GM12878 (cell line): ENCODE measurements around the gene IFIT5. TPM values are rescaled to one million over a fixed set of nuclear protein-coding genes. Genes with fewer than 3 reads are reported as not detected.

Experiments used
- ATAC-seq: fragments of 200-7000 bp; cut with Tn5 transposase; 3 replicates; pipeline ENCODE4 v1.9.1; 2020; ENCODE audit warnings: mild to moderate bottlenecking, moderate library complexity
- BruUV-seq: library from RNA; stranded (reverse); fragments of 400-500 nt; replicated peaks from 2 replicates; lab custom pipeline; 2021; lab: Mats Ljungman, UMichigan
- CTCF ChIA-PET: fragments of 300-600 bp; sonication (Branson Sonifier 250); formaldehyde crosslinking; extraction: SDS; loops from one replicate; lab custom pipeline; 2021; ENCODE audit warnings: inconsistent platforms; lab: Yijun Ruan, JAX
- POLR2A ChIA-PET: fragments of 350-600 bp; formaldehyde crosslinking; extraction: SDS; loops from one replicate; lab custom pipeline; 2021; ENCODE audit warnings: inconsistent platforms; lab: Charles Lee
- RAD21 ChIA-PET: fragments of 300-600 bp; sonication (Branson Sonifier 250); formaldehyde crosslinking; loops from one replicate; lab custom pipeline; 2023; ENCODE audit warnings: antibody characterized with exemption; ENCODE audit not compliant: unreplicated experiment; lab: Charles Lee
- SMC1A ChIA-PET: fragments of 300-600 bp; sonication (Branson Sonifier 250); formaldehyde crosslinking; loops from one replicate; lab custom pipeline; 2023; ENCODE audit not compliant: unreplicated experiment, uncharacterized antibody; lab: Charles Lee
- DNase-seq: peaks from one replicate; pipeline ENCODE4 v3.0.0-alpha.2; 2011; ENCODE audit warnings: low read depth, low spot score
- FAIRE-seq: peaks from 3 replicates; lab custom pipeline; 2011; peaks lifted over from hg19 to GRCh38; lab: Jason Lieb, UNC
- H2AFZ ChIP-seq: 2 replicates; pipeline ENCODE4 v1.6.0; 2011; ENCODE audit warnings: low read depth, low read length, control low read depth; ENCODE audit not compliant: control insufficient read depth
- H3K27ac ChIP-seq: 2 replicates; pipeline ENCODE4 v1.5.1; 2011; ENCODE audit warnings: control low read depth; ENCODE audit not compliant: control insufficient read depth, insufficient read depth
- H3K27me3 ChIP-seq, 2 experiments: replicated peaks in 1 of 2; 2 replicates each; pipeline versions ENCODE4 v1.6.0 to v1.6.1; 2011; ENCODE audit warnings: low read length in 1 of 2; ENCODE audit not compliant: control insufficient read depth in 2 of 2, insufficient read depth in 2 of 2
- H3K36me3 ChIP-seq, 2 experiments: 2 replicates each; pipeline ENCODE4 v1.5.1; 2011; ENCODE audit warnings: low read length in 1 of 2; ENCODE audit not compliant: control insufficient read depth in 2 of 2, insufficient read depth in 2 of 2
- H3K4me1 ChIP-seq: 2 replicates; pipeline ENCODE4 v1.6.1; 2011; ENCODE audit warnings: mild to moderate bottlenecking, low read length, moderate library complexity, mixed read lengths; ENCODE audit not compliant: control insufficient read depth, insufficient read depth
- H3K4me2 ChIP-seq: 2 replicates; pipeline ENCODE4 v1.6.0; 2011; ENCODE audit warnings: control low read depth; ENCODE audit not compliant: control insufficient read depth, insufficient read depth
- H3K4me3 ChIP-seq: fragments of 200-600 bp; sonication (generic); 2 replicates; pipeline ENCODE4 v1.5.1; 2016
- H3K79me2 ChIP-seq: 2 replicates; pipeline ENCODE4 v1.6.0; 2011; ENCODE audit warnings: low read length; ENCODE audit not compliant: control insufficient read depth, insufficient read depth
- H3K9ac ChIP-seq: 2 replicates; pipeline ENCODE4 v1.8.0; 2011; ENCODE audit warnings: low read length, control low read depth, mixed read lengths; ENCODE audit not compliant: control insufficient read depth, insufficient read depth
- H3K9me3 ChIP-seq: replicated peaks from 3 replicates; pipeline ENCODE4 v1.5.1; 2011; ENCODE audit warnings: mild to moderate bottlenecking, low read length; ENCODE audit not compliant: control insufficient read depth, insufficient read depth
- H4K20me1 ChIP-seq: 2 replicates; pipeline ENCODE4 v1.6.0; 2011; ENCODE audit not compliant: control insufficient read depth, insufficient read depth
- BHLHE40 ChIP-seq, 2 experiments: fragments of 450-650 bp in 1 of 2; IDR thresholded peaks; 2 replicates each; pipeline ENCODE4 v1.6.1; 2011 to 2017; ENCODE audit warnings: low read depth in 2 of 2, borderline replicate concordance in 1 of 2, improper control_type of control experiment in 1 of 2, low read length in 1 of 2, mild to moderate bottlenecking in 1 of 2
- CHD4 ChIP-seq: fragments of 200-600 bp; sonication (generic); IDR thresholded peaks from 2 replicates; pipeline ENCODE4 v1.6.1; 2016; ENCODE audit warnings: mild to moderate bottlenecking
- JUND ChIP-seq: IDR thresholded peaks from 2 replicates; pipeline ENCODE4 v1.6.1; 2012; ENCODE audit warnings: low read depth, mild to moderate bottlenecking, low read length, improper control_type of control experiment, moderate library complexity
- NFIC ChIP-seq: IDR thresholded peaks from 2 replicates; pipeline ENCODE4 v1.6.1; 2012; ENCODE audit warnings: low read depth, mild to moderate bottlenecking, inconsistent platforms, low read length, moderate library complexity
- NFYA ChIP-seq: IDR thresholded peaks from 2 replicates; pipeline ENCODE4 v1.6.1; 2011; ENCODE audit warnings: low read depth, mild to moderate bottlenecking, low read length, improper control_type of control experiment, borderline replicate concordance
- RCOR1 ChIP-seq: conservative IDR thresholded peaks from 2 replicates; pipeline ENCODE4 v1.6.1; 2012; ENCODE audit warnings: low read depth, low read length, improper control_type of control experiment
- SMC3 ChIP-seq: IDR thresholded peaks from 2 replicates; pipeline ENCODE4 v1.6.1; 2011; ENCODE audit warnings: low read length, improper control_type of control experiment, borderline replicate concordance
- WRNIP1 ChIP-seq: IDR thresholded peaks from 2 replicates; pipeline ENCODE4 v1.6.1; 2011; ENCODE audit warnings: low read depth, low read length, improper control_type of control experiment, borderline replicate concordance
- ZZZ3 ChIP-seq: IDR thresholded peaks from 2 replicates; pipeline ENCODE4 v1.6.1; 2011; ENCODE audit warnings: low read depth; ENCODE audit not compliant: control insufficient read depth, insufficient read length
- WGBS: methylation state at CpG from one replicate; pipeline ENCODE4 v1.1.6; 2016; ENCODE audit warnings: low lambda C conversion rate; ENCODE audit not compliant: insufficient replicate concordance, insufficient coverage; ENCODE audit errors: missing lambda C conversion rate; 5-methylcytosine and 5-hydroxymethylcytosine counted together
- in situ Hi-C: fragments of 300-500 bp; cut with MboI; formaldehyde crosslinking; loops from 9 replicates; pipeline ENCODE4 v1.14.3; 2018; ENCODE audit warnings: mixed read lengths
- intact Hi-C: fragments of 100-400 bp; cut with micrococcal nuclease; formaldehyde crosslinking; loops from one replicate; pipeline ENCODE4 v1.14.2; 2022; ENCODE audit not compliant: unreplicated experiment
- polyA plus RNA-seq, 11 experiments: library from polyadenylated mRNA; depleted of rRNA in 4 of 11; unstranded in 6 of 11; stranded (reverse) in 5 of 11; fragments of >200 nt; fragmentation: Nextera tagmentation in 4 of 11; fragmentation: Illumina TruSeq in 1 of 11; extraction: Ambion mirVana in 4 of 11; extraction: Trizol in 1 of 11; gene quantifications; 1 replicate in 1 of 11; 2 replicates in 10 of 11; pipeline versions ENCODE4 v1.2.1 to v1.2.3, GENCODE V29; 2011 to 2016; ENCODE audit warnings: inconsistent platforms in 2 of 11, missing spikeins in 2 of 11, low read depth in 1 of 11
- total RNA-seq, 4 experiments: library from RNA; depleted of rRNA in 3 of 4; stranded (reverse); fragments of >200 nt in 3 of 4; fragmentation: Illumina TruSeq in 1 of 4; extraction: Trizol in 1 of 4; gene quantifications; 2 replicates each; pipeline versions ENCODE4 v1.2.1 to v1.2.3, GENCODE V29; 2013 to 2021
- TF ChIP-seq, protein P1 (sequence below): fragments of 450-650 bp; IDR thresholded peaks from 2 replicates; pipeline ENCODE4 v1.6.1; 2016; ENCODE audit warnings: mild to moderate bottlenecking
- TF ChIP-seq, protein P2 (sequence below): fragments of 450-650 bp; IDR thresholded peaks from 2 replicates; pipeline ENCODE4 v1.6.1; 2017; ENCODE audit warnings: antibody characterized with exemption, mild to moderate bottlenecking, moderate library complexity
- TF ChIP-seq, protein P3 (sequence below): fragments of 450-650 bp; IDR thresholded peaks from 2 replicates; pipeline ENCODE4 v1.6.1; 2014; ENCODE audit warnings: mild to moderate bottlenecking

IFIT5 gene
- total and polyA plus RNA-seq, 10 of the 15 experiments (the other 5 are each of a cell fraction or from before 2014, with no cell fraction given) = 5.9 to 17.0 (median 10.4) TPM

DNA sequence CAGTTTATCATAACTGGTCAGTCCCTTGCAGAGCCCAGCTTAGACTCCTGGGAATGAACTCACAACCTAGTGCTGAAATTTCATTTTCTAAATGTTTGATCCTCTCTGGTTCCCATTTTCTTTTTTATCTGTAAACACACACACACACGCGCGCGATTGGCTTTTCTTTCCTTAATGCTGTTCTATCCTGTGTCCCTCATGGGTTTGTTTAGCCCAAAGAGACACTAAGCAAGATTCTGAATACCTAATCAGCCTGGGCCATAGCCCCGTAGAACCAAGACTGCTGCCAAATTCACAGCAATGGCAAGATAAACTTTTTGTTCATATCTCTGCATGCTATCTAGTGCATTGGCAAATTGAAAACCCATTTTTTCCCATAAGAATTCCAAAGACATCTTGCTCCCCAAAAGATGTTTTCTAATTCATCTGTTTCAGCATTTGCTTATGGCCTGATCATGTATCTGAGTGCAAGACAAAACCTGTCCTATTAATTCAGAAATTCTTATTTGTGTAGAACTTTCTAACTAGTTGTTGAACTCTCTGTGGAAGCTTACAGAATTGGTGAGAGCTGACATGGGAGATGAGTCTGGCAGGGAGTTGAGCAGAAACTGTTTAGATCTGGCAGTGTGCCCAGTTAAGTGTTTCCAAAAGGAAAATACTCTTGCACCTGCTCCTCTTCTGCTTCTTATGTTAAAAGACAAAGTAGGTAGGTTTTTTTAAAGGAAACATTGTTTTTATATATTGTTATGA is 23.7 kb upstream of the IFIT5 start:
- Histone ChIP-seq H4K20me1 (no peaks in the 10 kb centered on the region), H3K4me3 (no peak overlapping the region), H2AFZ (no peak overlapping the region), H3K79me2 (peaks cover 21% of the 10 kb centered on the region), H3K27me3 (no peaks in the 10 kb centered on the region), H3K36me3 (no peaks in the 10 kb centered on the region), H3K9me3 (no peaks in the 10 kb centered on the region; the same call in 2 of the 3 replicates), H3K4me2 (no peak overlapping the region), H3K4me1 (no peaks in the 10 kb centered on the region; the same call in 1 of the 2 replicates), H3K27ac (no peak overlapping the region), H3K9ac (no peak overlapping the region)
- 87% methylated on average over 5 of the region's 5 CpGs for WGBS
- in situ Hi-C loops (no loop called here), intact Hi-C loops (loop anchor here (10.0 kb wide), 1 partner anchor 396 kb away; the partner anchor contains the start of gene FAS)
- RAD21 ChIA-PET = interaction anchor here (1.5 to 2.3 kb wide), 2 partner anchors 21 to 140 kb away, joined by 4 to 13 read pairs; no protein-coding TSS in a partner anchor
- CTCF ChIA-PET = interaction anchor here (0.5 to 8.5 kb wide), 6 partner anchors 21 to 194 kb away, joined by 3 to 97 read pairs (median 4); partner anchors contain the start of gene LIPA
- no peak for ATAC-seq
- DNase-seq = no peak
- BruUV-seq = no TSS peak
- SMC1A ChIA-PET = interaction anchor here (4.1 kb wide), 1 partner anchor 28 kb away, joined by 21 read pairs; no protein-coding TSS in a partner anchor
- FAIRE-seq = no peak
- POLR2A ChIA-PET = interaction anchor here (0.7 kb wide), 1 partner anchor 142 kb away, joined by 3 read pairs; no protein-coding TSS in a partner anchor
- TF ChIP-seq, protein P1, sequence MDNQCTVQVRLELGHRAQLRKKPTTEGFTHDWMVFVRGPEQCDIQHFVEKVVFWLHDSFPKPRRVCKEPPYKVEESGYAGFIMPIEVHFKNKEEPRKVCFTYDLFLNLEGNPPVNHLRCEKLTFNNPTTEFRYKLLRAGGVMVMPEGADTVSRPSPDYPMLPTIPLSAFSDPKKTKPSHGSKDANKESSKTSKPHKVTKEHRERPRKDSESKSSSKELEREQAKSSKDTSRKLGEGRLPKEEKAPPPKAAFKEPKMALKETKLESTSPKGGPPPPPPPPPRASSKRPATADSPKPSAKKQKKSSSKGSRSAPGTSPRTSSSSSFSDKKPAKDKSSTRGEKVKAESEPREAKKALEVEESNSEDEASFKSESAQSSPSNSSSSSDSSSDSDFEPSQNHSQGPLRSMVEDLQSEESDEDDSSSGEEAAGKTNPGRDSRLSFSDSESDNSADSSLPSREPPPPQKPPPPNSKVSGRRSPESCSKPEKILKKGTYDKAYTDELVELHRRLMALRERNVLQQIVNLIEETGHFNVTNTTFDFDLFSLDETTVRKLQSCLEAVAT = no peak
- TF ChIP-seq BHLHE40 (IDR thresholded peaks at IDR 0.05; ENCODE audit: borderline replicate concordance in 1 of 2, low read depth in 2 of 2, low read length in 1 of 2) (no peak), ZZZ3 (no peak), NFIC (no peak), JUND (no peak), RCOR1 (no peak), CHD4 (no peak), SMC3 (no peak), NFYA (no peak), WRNIP1 (no peak)
- TF ChIP-seq, protein P2, sequence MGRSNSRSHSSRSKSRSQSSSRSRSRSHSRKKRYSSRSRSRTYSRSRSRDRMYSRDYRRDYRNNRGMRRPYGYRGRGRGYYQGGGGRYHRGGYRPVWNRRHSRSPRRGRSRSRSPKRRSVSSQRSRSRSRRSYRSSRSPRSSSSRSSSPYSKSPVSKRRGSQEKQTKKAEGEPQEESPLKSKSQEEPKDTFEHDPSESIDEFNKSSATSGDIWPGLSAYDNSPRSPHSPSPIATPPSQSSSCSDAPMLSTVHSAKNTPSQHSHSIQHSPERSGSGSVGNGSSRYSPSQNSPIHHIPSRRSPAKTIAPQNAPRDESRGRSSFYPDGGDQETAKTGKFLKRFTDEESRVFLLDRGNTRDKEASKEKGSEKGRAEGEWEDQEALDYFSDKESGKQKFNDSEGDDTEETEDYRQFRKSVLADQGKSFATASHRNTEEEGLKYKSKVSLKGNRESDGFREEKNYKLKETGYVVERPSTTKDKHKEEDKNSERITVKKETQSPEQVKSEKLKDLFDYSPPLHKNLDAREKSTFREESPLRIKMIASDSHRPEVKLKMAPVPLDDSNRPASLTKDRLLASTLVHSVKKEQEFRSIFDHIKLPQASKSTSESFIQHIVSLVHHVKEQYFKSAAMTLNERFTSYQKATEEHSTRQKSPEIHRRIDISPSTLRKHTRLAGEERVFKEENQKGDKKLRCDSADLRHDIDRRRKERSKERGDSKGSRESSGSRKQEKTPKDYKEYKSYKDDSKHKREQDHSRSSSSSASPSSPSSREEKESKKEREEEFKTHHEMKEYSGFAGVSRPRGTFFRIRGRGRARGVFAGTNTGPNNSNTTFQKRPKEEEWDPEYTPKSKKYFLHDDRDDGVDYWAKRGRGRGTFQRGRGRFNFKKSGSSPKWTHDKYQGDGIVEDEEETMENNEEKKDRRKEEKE = no peak
- TF ChIP-seq, protein P3, sequence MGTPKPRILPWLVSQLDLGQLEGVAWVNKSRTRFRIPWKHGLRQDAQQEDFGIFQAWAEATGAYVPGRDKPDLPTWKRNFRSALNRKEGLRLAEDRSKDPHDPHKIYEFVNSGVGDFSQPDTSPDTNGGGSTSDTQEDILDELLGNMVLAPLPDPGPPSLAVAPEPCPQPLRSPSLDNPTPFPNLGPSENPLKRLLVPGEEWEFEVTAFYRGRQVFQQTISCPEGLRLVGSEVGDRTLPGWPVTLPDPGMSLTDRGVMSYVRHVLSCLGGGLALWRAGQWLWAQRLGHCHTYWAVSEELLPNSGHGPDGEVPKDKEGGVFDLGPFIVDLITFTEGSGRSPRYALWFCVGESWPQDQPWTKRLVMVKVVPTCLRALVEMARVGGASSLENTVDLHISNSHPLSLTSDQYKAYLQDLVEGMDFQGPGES = no peak
